Measurements from ENCODE around the gene CIRBP.
"Not testable (repeated sequence)": the region's sequence is repeated elsewhere in the genome, so short reads cannot be mapped to it uniquely, and the experiment has no call there.

CIRBP gene

DNA sequence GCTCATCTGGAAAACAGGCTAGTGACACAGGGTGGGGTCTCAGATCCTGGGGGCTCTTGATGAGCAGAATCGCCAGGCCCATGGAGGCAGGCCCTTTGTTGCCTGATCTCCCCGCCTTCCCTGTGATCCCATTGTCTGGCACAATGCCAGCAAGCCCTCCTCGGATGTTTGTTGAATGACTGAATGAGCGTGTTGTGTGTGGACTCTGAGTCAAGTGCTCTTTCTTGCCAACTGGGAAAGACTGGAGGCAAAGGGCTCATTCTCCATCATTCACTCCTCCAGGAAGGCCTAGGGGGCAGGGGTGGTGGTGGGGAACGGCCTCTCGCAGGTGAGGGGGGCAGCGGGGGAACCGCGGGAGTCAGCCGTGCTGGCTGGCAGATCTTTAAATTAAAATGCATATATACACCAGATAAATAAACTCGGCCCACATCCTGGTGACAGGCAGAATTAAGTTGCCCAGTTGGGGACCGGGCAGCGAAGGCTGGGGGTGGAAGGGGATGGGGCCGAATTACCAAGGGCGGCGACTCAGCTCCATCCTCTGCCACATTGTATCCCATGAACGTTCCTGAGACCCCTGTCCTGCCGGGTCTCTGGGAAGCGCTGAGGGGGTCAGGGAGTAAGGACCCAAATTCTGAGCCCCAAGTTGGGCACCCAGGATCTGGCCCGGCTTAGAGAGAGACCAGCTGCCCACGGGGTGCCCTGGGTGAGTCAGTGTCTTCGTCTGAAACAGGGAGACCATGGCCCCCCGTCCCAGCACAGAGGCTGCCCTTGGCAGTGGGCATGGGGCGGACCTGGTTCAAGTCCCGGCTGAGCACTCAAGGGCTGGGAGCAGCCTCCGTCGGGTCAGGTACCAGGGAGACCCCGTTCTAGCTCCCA, 41.1 kb downstream of the CIRBP start:
- DNase-seq (ENCODE audit: low read depth), result no peak

- DNase-seq (ENCODE audit: low read depth), result no peak
Observed at GRCh38 chr19:1310853-1311180, 41.7 kb downstream of the CIRBP start.

- DNase-seq (ENCODE audit: low read depth), result no peak
Observed at GRCh38 chr19:1311543-1312091, 42.5 kb downstream of the CIRBP start.

- peak; percentile 63 for DNase-seq (ENCODE audit: low read depth)
Observed at GRCh38 chr19:1312767-1313694, 43.9 kb downstream of the CIRBP start.

- no peak for DNase-seq (ENCODE audit: low read depth)
Observed at GRCh38 chr19:1313695-1314613, 44.8 kb downstream of the CIRBP start.

DNA sequence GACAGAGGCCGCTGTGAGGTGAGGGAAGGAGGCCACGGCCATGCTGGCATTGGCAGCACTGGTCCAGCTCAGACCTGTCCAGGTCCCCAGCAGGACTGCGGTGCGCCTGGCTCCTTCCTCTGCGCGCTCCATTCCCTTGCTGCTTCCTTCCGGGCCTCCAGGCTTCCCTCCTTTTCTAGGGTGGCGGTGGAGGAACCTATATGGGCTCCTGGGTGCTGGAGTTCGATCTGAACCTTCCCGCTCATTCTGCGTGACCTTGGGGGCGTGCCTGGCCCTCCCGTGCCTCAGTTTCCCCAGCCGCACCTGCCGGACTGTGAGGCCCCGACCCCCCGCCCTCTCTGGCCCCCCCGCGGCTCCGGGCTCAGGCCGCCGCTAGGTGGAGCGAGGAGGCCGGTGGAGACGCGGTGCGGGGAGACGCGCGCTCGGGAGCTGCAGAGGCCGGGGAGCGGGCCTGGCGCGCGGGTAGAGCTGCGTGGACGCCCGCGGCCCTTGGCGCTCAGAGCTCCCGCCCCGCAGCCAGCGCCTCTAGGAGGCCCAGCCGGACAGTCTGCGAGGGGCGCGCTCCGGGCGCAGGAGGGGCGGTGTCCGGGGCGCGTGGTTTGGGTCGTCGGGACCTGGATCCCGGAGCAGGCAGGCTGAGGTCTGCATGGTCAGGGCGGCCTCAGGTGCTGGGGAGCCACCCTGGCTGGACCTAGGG, 46.5 kb downstream of the CIRBP start:
- peak; percentile 52 for DNase-seq (ENCODE audit: low read depth)

- no peak for DNase-seq (ENCODE audit: low read depth)
Observed at GRCh38 chr19:1316466-1316865, 47.3 kb downstream of the CIRBP start.

DNA sequence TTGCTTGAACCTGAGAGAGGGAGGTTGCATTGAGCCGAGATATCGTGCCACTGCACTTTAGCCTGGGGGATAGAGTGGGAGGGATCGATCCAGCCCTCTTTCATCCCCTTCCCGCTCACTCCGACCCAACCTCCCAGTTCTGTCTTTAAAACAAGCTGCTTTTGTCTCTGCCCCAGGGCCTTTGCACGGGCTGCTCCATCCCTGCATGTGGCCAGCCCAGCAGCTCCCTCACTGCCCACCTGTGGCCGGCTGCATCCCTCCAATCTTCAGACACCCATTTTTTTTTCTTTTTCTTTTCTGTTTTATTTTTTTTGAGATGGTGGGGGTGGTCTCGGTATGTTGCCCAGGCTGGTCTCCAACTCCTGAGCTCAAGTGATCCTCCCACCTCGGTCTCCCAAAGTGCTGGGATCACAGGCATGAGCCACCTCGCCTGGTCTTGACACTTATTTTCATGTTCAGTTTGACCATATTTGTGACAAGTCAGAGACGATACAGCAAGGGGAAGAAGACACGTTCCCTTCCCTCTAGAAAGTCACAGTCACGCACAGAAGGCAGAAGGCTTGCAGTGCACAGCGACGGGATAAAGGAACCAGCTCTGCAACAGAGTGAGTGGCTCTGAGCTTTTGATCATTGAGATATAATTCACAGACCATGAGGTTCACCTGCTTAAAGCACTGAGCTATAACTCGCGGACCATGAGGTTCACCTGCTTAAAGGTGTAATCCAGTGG, 48.3 kb downstream of the CIRBP start:
- no peak for DNase-seq (ENCODE audit: low read depth)

DNA sequence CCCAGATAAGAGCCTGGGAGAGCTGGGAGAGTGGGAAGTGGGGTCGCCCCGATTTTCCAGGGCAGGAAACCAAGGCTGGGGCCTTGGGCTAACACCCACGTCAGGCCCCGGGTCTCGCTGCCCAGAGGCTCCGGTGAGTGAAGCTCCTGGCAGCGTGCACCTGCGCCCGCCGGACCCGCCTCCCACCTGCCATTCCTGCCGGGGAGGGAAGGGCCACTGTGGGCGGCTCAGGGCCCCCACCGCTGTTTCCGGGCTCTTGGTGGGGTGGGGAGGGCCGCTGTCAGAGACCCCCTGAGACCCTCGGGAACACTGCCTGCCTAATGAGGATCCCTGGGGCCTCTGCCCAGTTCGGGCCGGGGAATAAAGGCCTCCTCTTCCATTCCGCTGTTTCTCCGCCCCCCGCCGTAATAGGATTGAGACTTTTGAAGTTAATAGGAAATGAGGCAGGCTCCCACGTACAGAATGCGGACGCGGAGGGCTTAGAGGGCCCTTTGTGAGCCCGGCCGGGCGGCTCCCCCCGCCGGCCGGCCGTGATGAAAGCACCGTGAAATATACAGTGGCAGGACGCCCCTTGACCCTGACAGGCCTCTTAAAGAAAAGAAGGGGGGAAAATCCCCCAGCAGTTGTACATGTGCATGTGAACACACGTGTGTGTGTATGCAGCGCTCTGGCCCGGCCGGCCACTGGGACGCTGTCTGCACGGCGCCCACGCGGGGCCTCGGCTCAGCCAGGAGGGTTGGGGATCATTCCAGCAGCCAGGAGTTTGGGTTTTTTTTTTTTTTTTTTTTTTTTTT, 49.7 kb downstream of the CIRBP start:
- no peak for DNase-seq (ENCODE audit: low read depth)

- not testable (repeated sequence) for DNase-seq (ENCODE audit: low read depth)
Observed at GRCh38 chr19:1320282-1320650, 51.1 kb downstream of the CIRBP start.

- DNase-seq (ENCODE audit: low read depth), result no peak
Observed at GRCh38 chr19:1321539-1321938, 52.4 kb downstream of the CIRBP start.

GRCh38 chr19:1322198-1322981, 53.3 kb downstream of the CIRBP start:
- no peak for DNase-seq (ENCODE audit: low read depth)

GRCh38 chr19:1324249-1324805, 55.2 kb downstream of the CIRBP start:
- DNase-seq (ENCODE audit: low read depth), result no peak
